IMR-90 (cell line): ENCODE data around the gene ZNF586. TPM values are rescaled to one million over a fixed set of nuclear protein-coding genes. Genes with fewer than 3 reads are reported as not detected.

Source experiments
- ATAC-seq: fragments of 200-7000 bp; cut with Tn5 transposase; 2 replicates; pipeline ENCODE4 v1.9.1; 2020; ENCODE audit warnings: low read depth, mild to moderate bottlenecking, moderate library complexity
- BruUV-seq: library from RNA; stranded (reverse); fragments of 400-500 nt; replicated peaks from 2 replicates; lab custom pipeline; 2021; lab: Mats Ljungman, UMichigan
- CTCF ChIA-PET: fragments of 300-600 bp; formaldehyde crosslinking; extraction: SDS; loops from one replicate; lab custom pipeline; 2021; ENCODE audit warnings: antibody characterized with exemption; lab: Yijun Ruan, JAX
- POLR2A ChIA-PET: fragments of 300-600 bp; sonication (Branson Sonifier 250); formaldehyde crosslinking; loops from one replicate; lab custom pipeline; 2022; ENCODE audit warnings: antibody characterized with exemption; ENCODE audit not compliant: unreplicated experiment; lab: Charles Lee
- DNase-seq: peaks from one replicate; pipeline ENCODE4 v3.0.0; 2013
- H2AFZ ChIP-seq: replicated peaks from 2 replicates; pipeline ENCODE3; 2013; ENCODE audit warnings: low read length, mild to moderate bottlenecking; ENCODE audit not compliant: poor library complexity
- H2AK5ac ChIP-seq: 2 replicates; pipeline ENCODE4 v1.6.1; 2013; ENCODE audit warnings: low read depth, low read length, inconsistent platforms
- H2AK9ac ChIP-seq: replicated peaks from 2 replicates; pipeline ENCODE3; 2013; ENCODE audit warnings: mild to moderate bottlenecking, low read depth, low read length, moderate library complexity; ENCODE audit not compliant: poor library complexity
- H2BK120ac ChIP-seq: 2 replicates; pipeline ENCODE4 v1.6.1; 2013; ENCODE audit warnings: low read depth, low read length, inconsistent platforms
- H2BK15ac ChIP-seq: 3 replicates; pipeline ENCODE4 v1.6.1; 2013; ENCODE audit warnings: low read depth, low read length, inconsistent platforms
- H2BK20ac ChIP-seq: 2 replicates; pipeline ENCODE4 v1.6.1; 2013; ENCODE audit warnings: low read depth, mild to moderate bottlenecking, inconsistent platforms, low read length, moderate library complexity
- H2BK5ac ChIP-seq: 2 replicates; pipeline ENCODE4 v1.6.1; 2013; ENCODE audit warnings: mild to moderate bottlenecking, low read depth, low read length, inconsistent platforms; ENCODE audit not compliant: poor library complexity, severe bottlenecking
- H3K14ac ChIP-seq: replicated peaks from 2 replicates; pipeline ENCODE4 v1.6.1; 2013; ENCODE audit warnings: low read depth, low read length, inconsistent platforms
- H3K18ac ChIP-seq: 2 replicates; pipeline ENCODE4 v1.6.1; 2013; ENCODE audit warnings: low read depth, low read length, control low read depth
- H3K23ac ChIP-seq: 2 replicates; pipeline ENCODE4 v1.6.1; 2013; ENCODE audit warnings: low read depth, low read length, inconsistent platforms
- H3K27ac ChIP-seq: 2 replicates; pipeline ENCODE4 v1.5.1; 2013; ENCODE audit warnings: mild to moderate bottlenecking, control low read depth, low read length; ENCODE audit not compliant: insufficient read depth
- H3K27me3 ChIP-seq: 2 replicates; pipeline ENCODE4 v1.6.1; 2013; ENCODE audit warnings: low read length; ENCODE audit not compliant: control insufficient read depth, insufficient read depth
- H3K36me3 ChIP-seq: 2 replicates; pipeline ENCODE4 v1.6.1; 2013; ENCODE audit warnings: low read length, mixed read lengths; ENCODE audit not compliant: control insufficient read depth, insufficient read depth
- H3K4ac ChIP-seq: 2 replicates; pipeline ENCODE4 v1.6.1; 2013; ENCODE audit warnings: low read depth, low read length, inconsistent platforms
- H3K4me1 ChIP-seq: 2 replicates; pipeline ENCODE4 v1.6.1; 2013; ENCODE audit warnings: low read length, mixed read lengths; ENCODE audit not compliant: control insufficient read depth, insufficient read depth
- H3K4me2 ChIP-seq: 2 replicates; pipeline ENCODE4 v1.6.1; 2013; ENCODE audit warnings: low read depth, mild to moderate bottlenecking, control low read depth, low read length, moderate library complexity
- H3K4me3 ChIP-seq: 2 replicates; pipeline ENCODE4 v1.5.1; 2013; ENCODE audit warnings: low read depth, mild to moderate bottlenecking, control low read depth, low read length, moderate library complexity; ENCODE audit not compliant: insufficient read depth
- H3K56ac ChIP-seq: 2 replicates; pipeline ENCODE4 v1.6.1; 2013; ENCODE audit warnings: low read length, inconsistent platforms; ENCODE audit not compliant: insufficient read depth; ENCODE audit errors: extremely low read depth
- H3K79me1 ChIP-seq, 2 experiments: 2 replicates each; pipeline ENCODE4 v1.6.1; 2013; ENCODE audit warnings: low read length in 2 of 2, inconsistent platforms in 1 of 2, low read depth in 1 of 2
- H3K9ac ChIP-seq: 2 replicates; pipeline ENCODE4 v1.6.1; 2013; ENCODE audit warnings: low read depth, low read length, control low read depth
- H3K9me1 ChIP-seq: 2 replicates; pipeline ENCODE4 v1.6.1; 2013; ENCODE audit warnings: low read length, inconsistent platforms; ENCODE audit not compliant: insufficient read depth
- H3K9me3 ChIP-seq: 2 replicates; pipeline ENCODE4 v1.6.1; 2013; ENCODE audit warnings: low read length; ENCODE audit not compliant: control insufficient read depth, insufficient read depth
- H4K20me1 ChIP-seq: 2 replicates; pipeline ENCODE4 v1.6.1; 2013; ENCODE audit warnings: low read length, inconsistent platforms; ENCODE audit not compliant: insufficient read depth
- H4K5ac ChIP-seq: 2 replicates; pipeline ENCODE4 v1.6.1; 2013; ENCODE audit warnings: mild to moderate bottlenecking, low read depth, low read length, control low read depth
- H4K8ac ChIP-seq, 2 experiments: 2 replicates each; pipeline ENCODE4 v1.6.1; 2013; ENCODE audit warnings: low read depth in 2 of 2, low read length in 2 of 2, control low read depth in 1 of 2, inconsistent platforms in 1 of 2
- H4K91ac ChIP-seq: 2 replicates; pipeline ENCODE4 v1.6.1; 2013; ENCODE audit warnings: low read depth, low read length, inconsistent platforms; ENCODE audit not compliant: insufficient read depth
- BHLHE40 ChIP-seq: fragments of 150-350 bp; IDR thresholded peaks from 2 replicates; pipeline ENCODE4 v1.6.1; 2016; ENCODE audit warnings: mild to moderate bottlenecking, low read depth, low read length
- CEBPB ChIP-seq: IDR thresholded peaks from 2 replicates; pipeline ENCODE4 v1.6.1; 2012; ENCODE audit warnings: low read depth, low read length, improper control_type of control experiment
- CHD1 ChIP-seq: IDR thresholded peaks from 2 replicates; pipeline ENCODE4 v1.6.1; 2012; ENCODE audit warnings: low read depth, low read length, improper control_type of control experiment
- MAFK ChIP-seq: IDR thresholded peaks from 2 replicates; pipeline ENCODE4 v1.6.1; 2012; ENCODE audit warnings: low read depth, low read length, improper control_type of control experiment
- MAZ ChIP-seq: IDR thresholded peaks from 2 replicates; pipeline ENCODE4 v1.6.1; 2012; ENCODE audit warnings: low read depth, mild to moderate bottlenecking, low read length, improper control_type of control experiment, moderate library complexity, borderline replicate concordance
- MXI1 ChIP-seq: IDR thresholded peaks from 2 replicates; pipeline ENCODE4 v1.6.1; 2012; ENCODE audit warnings: low read depth, mild to moderate bottlenecking, low read length, moderate library complexity, borderline replicate concordance
- NFE2L2 ChIP-seq: fragments of 150-350 bp; IDR thresholded peaks from 2 replicates; pipeline ENCODE4 v1.6.1; 2016; ENCODE audit warnings: low read depth, mild to moderate bottlenecking, low read length
- POLR2A ChIP-seq: IDR thresholded peaks from 2 replicates; pipeline ENCODE4 v1.6.1; 2012; ENCODE audit warnings: mild to moderate bottlenecking, low read depth, low read length
- RAD21 ChIP-seq: IDR thresholded peaks from 2 replicates; pipeline ENCODE4 v1.6.1; 2012; ENCODE audit warnings: low read length, improper control_type of control experiment
- RFX5 ChIP-seq: IDR thresholded peaks from 2 replicates; pipeline ENCODE4 v1.8.0; 2012; ENCODE audit warnings: low read depth, mild to moderate bottlenecking, low read length, moderate library complexity
- SMC3 ChIP-seq: fragments of 150-350 bp; IDR thresholded peaks from 2 replicates; pipeline ENCODE4 v1.6.1; 2016; ENCODE audit warnings: low read depth, mild to moderate bottlenecking, antibody characterized with exemption, low read length, moderate library complexity
- WGBS, 2 experiments: methylation state at CpG; one replicate each; pipeline versions ENCODE4 v1.1.5 to v1.1.7; 2013; ENCODE audit warnings: missing lambda C conversion rate in 2 of 2; ENCODE audit not compliant: insufficient read length in 1 of 2; ENCODE audit errors: extremely low coverage in 2 of 2; 5-methylcytosine and 5-hydroxymethylcytosine counted together
- dilution Hi-C: fragments of 300-500 bp; cut with HindIII; formaldehyde crosslinking; loops from one replicate; pipeline ENCODE4 v1.14.3; 2018; ENCODE audit warnings: low sequenced_read_pairs; ENCODE audit not compliant: unreplicated experiment
- in situ Hi-C: fragments of 300-500 bp; cut with MboI; formaldehyde crosslinking; loops from 3 replicates; pipeline ENCODE4 v1.14.3; 2019; ENCODE audit warnings: low sequenced_read_pairs, inconsistent platforms, mixed read lengths
- intact Hi-C: fragments of 100-400 bp; cut with micrococcal nuclease; formaldehyde crosslinking; loops from 2 replicates; pipeline ENCODE4 v1.10.0; 2022
- polyA plus RNA-seq, 3 experiments: library from polyadenylated mRNA; depleted of rRNA; stranded (reverse); fragments of >200 nt; gene quantifications; 2 replicates each; pipeline ENCODE4 v1.2.3, GENCODE V29; 2012; ENCODE audit warnings: low replicate concordance in 1 of 3
- total RNA-seq: library from RNA; depleted of rRNA; stranded (reverse); fragments of >200 nt; gene quantifications from 2 replicates; pipeline ENCODE4 v1.2.3, GENCODE V29; 2012
- TF ChIP-seq, protein P1 (sequence below): conservative IDR thresholded peaks from 2 replicates; pipeline ENCODE4 v1.5.1; 2012; ENCODE audit warnings: mild to moderate bottlenecking, low read depth, low read length, improper control_type of control experiment
- TF ChIP-seq, protein P2 (sequence below): fragments of 150-350 bp; IDR thresholded peaks from 2 replicates; pipeline ENCODE4 v1.6.1; 2017; ENCODE audit warnings: mild to moderate bottlenecking, antibody characterized with exemption, low read length, low read depth
- TF ChIP-seq, protein P3 (sequence below): fragments of 150-350 bp; IDR thresholded peaks from 2 replicates; pipeline ENCODE4 v1.6.1; 2016; ENCODE audit warnings: low read depth, mild to moderate bottlenecking, low read length, moderate library complexity, borderline replicate concordance

The ZNF586 gene
- total and polyA plus RNA-seq, 2 of the 4 experiments (the other 2 are of a cell fraction): 5.6 to 18.6 TPM

DNA sequence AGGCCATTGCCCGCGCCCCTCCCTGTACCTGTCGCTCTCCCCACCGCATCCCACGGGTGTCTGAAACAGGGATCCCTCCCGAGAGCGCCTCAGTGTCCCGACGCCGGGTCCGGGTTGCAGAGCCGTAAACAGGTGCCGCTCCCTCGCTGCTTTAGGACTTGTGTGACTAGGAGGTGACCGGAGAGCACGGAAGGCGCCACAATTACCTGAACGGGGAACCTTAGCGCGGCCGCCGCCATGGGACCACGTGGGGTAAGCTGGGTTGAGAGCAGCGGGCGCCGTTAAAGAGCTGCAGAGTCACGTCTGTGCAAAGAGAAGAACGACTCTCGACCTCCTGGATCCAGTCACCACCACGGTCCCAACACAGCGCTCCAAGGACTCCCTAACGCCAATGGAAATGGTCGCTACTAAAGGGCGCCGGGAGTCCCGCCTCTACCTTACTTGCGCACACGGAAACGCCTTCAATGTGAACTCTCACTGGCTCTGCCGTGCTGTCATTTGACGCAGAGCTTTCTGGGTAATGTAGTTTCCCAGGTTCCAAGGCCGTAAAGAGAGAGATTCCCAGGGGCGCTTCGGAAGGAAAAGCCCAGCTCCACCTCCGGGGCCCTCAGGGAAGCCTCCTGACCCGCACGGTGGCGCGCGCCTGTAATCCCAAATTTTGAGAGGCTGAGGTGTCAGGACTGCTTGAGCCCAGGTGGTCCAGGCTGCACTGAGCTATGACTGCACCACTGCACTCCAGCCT is 45.2 kb downstream of the ZNF586 start, which contains the start of gene ZNF552:
Gene ZNF552, minus strand, starts transcription at position 409 of the 742 bp plus-strand sequence. Its CDS starts 170 bp downstream, at position 239.
- no peaks in the 10 kb centered on the region for H3K27me3 ChIP-seq
- H4K20me1 ChIP-seq: no peaks in the 10 kb centered on the region
- H4K91ac ChIP-seq: no peak within 1 kb of the TSS; the same call in 1 of the 2 replicates
- peaks cover 2% of the 10 kb centered on the region; the same call in 1 of the 2 replicates for H3K4me1 ChIP-seq
- no peak within 1 kb of the TSS for H2BK120ac ChIP-seq
- peak within 1 kb of the TSS; percentile 74; the same call in 1 of the 2 replicates for H3K14ac ChIP-seq
- H3K18ac ChIP-seq: no peak within 1 kb of the TSS
- intact Hi-C loops (no loop called here), dilution Hi-C loops (no loop called here), in situ Hi-C loops (no loop called here)
- ATAC-seq: peak; percentile 94
- no peak within 1 kb of the TSS for H3K56ac ChIP-seq
- POLR2A ChIA-PET: interaction anchor here (0.6 to 0.8 kb wide), 2 partner anchors 17 to 79 kb away, joined by 5 read pairs; no protein-coding TSS in a partner anchor
- H2BK15ac ChIP-seq: no peak within 1 kb of the TSS
- peak within 1 kb of the TSS; percentile 80 for H3K4me2 ChIP-seq
- H3K4me3 ChIP-seq: peak within 1 kb of the TSS; percentile 91
- peak within 1 kb of the TSS; percentile 32 for H2BK5ac ChIP-seq
- peak within 1 kb of the TSS; percentile 68 for H3K27ac ChIP-seq
- H3K9me3 ChIP-seq: no peaks in the 10 kb centered on the region
- peak within 1 kb of the TSS; percentile 80 for H2AK9ac ChIP-seq
- peak within 1 kb of the TSS; percentile 72 for H4K5ac ChIP-seq
- peak within 1 kb of the TSS; percentile 89 for H3K9ac ChIP-seq
- H3K9me1 ChIP-seq: no peaks in the 10 kb centered on the region
- peak within 1 kb of the TSS; percentile 86 for H3K4ac ChIP-seq
- H2AK5ac ChIP-seq: peak within 1 kb of the TSS; percentile 36
- H2BK20ac ChIP-seq: no peak within 1 kb of the TSS
- peak within 1 kb of the TSS; percentile 24 to 87; a peak in 3 of 4 replicates for H4K8ac ChIP-seq
- H3K23ac ChIP-seq: peak within 1 kb of the TSS; percentile 85
- BruUV-seq: no TSS peak
- DNase-seq: peak; percentile 91
- peaks cover 10 to 58% of the 10 kb centered on the region in 2 experiments; a peak in 3 of 4 replicates for H3K79me1 ChIP-seq
- 3% methylated on average over 25 of the region's 50 CpGs; no CpG with 5 or more reads in 1 of the 2 experiments for WGBS, 2 experiments
- CTCF ChIA-PET: no interaction called here
- H3K36me3 ChIP-seq: peaks cover 9% of the 10 kb centered on the region
- peak within 1 kb of the TSS; percentile 93 for H2AFZ ChIP-seq
- TF ChIP-seq MXI1 (peak; percentile 60; the same call in 1 of the 2 replicates), BHLHE40 (no peak), NFE2L2 (no peak), MAZ (no peak), MAFK (no peak), SMC3 (no peak; the same call in 1 of the 2 replicates), POLR2A (peak; percentile 85), RAD21 (0 out of 2 replicates have a peak, but pooled peaks have one; percentile 2), CHD1 (no peak), RFX5 (0 out of 2 replicates have a peak, but pooled peaks have one; percentile 4), CEBPB (no peak)
- TF ChIP-seq, protein P1, sequence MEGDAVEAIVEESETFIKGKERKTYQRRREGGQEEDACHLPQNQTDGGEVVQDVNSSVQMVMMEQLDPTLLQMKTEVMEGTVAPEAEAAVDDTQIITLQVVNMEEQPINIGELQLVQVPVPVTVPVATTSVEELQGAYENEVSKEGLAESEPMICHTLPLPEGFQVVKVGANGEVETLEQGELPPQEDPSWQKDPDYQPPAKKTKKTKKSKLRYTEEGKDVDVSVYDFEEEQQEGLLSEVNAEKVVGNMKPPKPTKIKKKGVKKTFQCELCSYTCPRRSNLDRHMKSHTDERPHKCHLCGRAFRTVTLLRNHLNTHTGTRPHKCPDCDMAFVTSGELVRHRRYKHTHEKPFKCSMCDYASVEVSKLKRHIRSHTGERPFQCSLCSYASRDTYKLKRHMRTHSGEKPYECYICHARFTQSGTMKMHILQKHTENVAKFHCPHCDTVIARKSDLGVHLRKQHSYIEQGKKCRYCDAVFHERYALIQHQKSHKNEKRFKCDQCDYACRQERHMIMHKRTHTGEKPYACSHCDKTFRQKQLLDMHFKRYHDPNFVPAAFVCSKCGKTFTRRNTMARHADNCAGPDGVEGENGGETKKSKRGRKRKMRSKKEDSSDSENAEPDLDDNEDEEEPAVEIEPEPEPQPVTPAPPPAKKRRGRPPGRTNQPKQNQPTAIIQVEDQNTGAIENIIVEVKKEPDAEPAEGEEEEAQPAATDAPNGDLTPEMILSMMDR: no peak
- TF ChIP-seq, protein P2, sequence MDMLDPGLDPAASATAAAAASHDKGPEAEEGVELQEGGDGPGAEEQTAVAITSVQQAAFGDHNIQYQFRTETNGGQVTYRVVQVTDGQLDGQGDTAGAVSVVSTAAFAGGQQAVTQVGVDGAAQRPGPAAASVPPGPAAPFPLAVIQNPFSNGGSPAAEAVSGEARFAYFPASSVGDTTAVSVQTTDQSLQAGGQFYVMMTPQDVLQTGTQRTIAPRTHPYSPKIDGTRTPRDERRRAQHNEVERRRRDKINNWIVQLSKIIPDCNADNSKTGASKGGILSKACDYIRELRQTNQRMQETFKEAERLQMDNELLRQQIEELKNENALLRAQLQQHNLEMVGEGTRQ: peak; percentile 53
- TF ChIP-seq, protein P3, sequence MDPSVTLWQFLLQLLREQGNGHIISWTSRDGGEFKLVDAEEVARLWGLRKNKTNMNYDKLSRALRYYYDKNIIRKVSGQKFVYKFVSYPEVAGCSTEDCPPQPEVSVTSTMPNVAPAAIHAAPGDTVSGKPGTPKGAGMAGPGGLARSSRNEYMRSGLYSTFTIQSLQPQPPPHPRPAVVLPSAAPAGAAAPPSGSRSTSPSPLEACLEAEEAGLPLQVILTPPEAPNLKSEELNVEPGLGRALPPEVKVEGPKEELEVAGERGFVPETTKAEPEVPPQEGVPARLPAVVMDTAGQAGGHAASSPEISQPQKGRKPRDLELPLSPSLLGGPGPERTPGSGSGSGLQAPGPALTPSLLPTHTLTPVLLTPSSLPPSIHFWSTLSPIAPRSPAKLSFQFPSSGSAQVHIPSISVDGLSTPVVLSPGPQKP: no peak
